ENCODE measurements around the gene CT45A9.
"Not testable (repeated sequence)": the region's sequence is repeated elsewhere in the genome, so short reads cannot be mapped to it uniquely, and the experiment has no call there.

- not testable (repeated sequence) for TF ChIP-seq CTCF (IDR thresholded peaks at IDR 0.05); TCF7L2 (IDR thresholded peaks at IDR 0.05; ENCODE audit: low read depth, low read length); REST (IDR thresholded peaks at IDR 0.05; ENCODE audit: insufficient read depth in 1 of 2, low read depth in 2 of 2, low read length in 1 of 2); POLR2AphosphoS5 (IDR thresholded peaks at IDR 0.05; ENCODE audit: low read depth, low read length); SIN3A (IDR thresholded peaks at IDR 0.05; ENCODE audit: borderline replicate concordance, insufficient read depth, low read depth, low read length)
These were observed 51.7 kb downstream of the CT45A9 start, which contains the start of gene CT45A2 for GRCh38 chrX:135819912-135820311.

Measured in Panc1 (cell line).